ENCODE data around the gene PCOLCE2. TPM values are rescaled to one million over a fixed set of nuclear protein-coding genes. Genes with fewer than 3 reads are reported as not detected.

Gene PCOLCE2
- total RNA-seq, 2 donors from 2014 or later: 79.1 to 148 TPM

DNA sequence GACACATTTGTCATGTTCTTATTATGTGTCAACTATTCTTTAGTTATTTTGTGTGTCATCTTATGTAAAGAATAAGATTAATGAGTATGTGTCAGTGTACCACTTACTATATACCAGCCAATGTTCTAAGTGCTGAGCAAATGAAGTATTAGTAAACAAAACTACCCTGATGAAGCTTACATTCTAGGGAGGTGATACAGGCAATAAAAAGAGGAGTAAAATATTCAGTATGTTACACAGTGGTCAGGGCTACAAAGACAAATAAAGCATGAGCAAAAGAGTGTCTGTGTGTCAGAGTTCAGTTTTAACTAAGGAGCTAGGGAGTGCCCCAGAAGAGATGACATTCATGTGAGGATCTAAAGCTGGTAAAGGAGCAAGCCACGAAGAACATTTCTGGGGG lies 86.0 kb downstream of the PCOLCE2 start:
- TF ChIP-seq CTCF (IDR thresholded peaks at IDR 0.05): no peak
- no peaks in the 10 kb centered on the region for H3K4me1 ChIP-seq
- no peak overlapping the region for H3K4me3 ChIP-seq
- no peak overlapping the region for H3K27ac ChIP-seq
- no peaks in the 10 kb centered on the region for H3K27me3 ChIP-seq
- H3K36me3 ChIP-seq: peaks cover 23% of the 10 kb centered on the region
- DNase-seq (ENCODE audit: low spot score): no peak
- H3K9me3 ChIP-seq: no peaks in the 10 kb centered on the region

DNA sequence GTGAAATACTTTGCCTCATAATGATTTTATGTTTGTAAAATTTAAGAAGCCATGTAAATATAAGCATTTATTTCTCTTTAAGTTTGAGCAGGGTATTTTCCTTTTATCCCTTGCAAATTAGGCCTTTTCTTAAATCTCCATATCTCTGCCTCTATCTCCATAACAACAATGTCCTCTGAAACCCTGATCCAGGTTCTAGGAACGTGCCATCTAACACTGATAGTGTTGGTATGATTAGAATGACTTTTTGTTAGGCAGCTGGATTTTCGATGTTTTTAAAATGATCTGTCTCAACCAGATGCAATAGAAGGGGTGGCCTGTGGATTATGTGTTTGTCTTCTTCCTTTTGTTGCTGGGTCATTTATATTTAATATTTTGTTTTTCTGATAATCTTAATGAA lies 87.1 kb downstream of the PCOLCE2 start:
- no peak for TF ChIP-seq CTCF (IDR thresholded peaks at IDR 0.05)
- Histone ChIP-seq H3K9me3 (no peaks in the 10 kb centered on the region), H3K4me3 (no peak overlapping the region), H3K27ac (no peak overlapping the region), H3K36me3 (peaks cover 19% of the 10 kb centered on the region), H3K27me3 (no peaks in the 10 kb centered on the region), H3K4me1 (no peaks in the 10 kb centered on the region)
- no peak for DNase-seq (ENCODE audit: low spot score)

DNA sequence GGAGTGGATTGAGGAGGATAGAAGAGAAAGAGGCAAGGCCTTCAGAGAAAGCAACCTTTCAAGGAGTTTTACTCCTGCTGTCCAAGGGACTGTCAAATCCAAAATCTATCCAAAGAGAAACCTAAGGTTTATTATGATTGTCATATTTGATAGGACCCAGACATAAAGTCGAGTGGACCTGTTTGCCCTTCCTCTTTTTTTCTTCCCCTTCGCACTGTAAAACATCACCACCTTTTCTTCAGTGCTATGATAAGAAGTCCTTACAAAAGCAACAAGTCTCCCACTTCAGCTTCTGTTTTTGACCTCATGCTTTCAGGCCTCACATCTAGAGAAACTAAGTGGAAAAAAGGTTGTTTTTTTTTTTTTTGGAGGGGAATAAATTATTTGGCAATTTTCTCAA lies 92.1 kb downstream of the PCOLCE2 start:
- Histone ChIP-seq H3K27me3 (no peaks in the 10 kb centered on the region), H3K4me1 (no peaks in the 10 kb centered on the region)

DNA sequence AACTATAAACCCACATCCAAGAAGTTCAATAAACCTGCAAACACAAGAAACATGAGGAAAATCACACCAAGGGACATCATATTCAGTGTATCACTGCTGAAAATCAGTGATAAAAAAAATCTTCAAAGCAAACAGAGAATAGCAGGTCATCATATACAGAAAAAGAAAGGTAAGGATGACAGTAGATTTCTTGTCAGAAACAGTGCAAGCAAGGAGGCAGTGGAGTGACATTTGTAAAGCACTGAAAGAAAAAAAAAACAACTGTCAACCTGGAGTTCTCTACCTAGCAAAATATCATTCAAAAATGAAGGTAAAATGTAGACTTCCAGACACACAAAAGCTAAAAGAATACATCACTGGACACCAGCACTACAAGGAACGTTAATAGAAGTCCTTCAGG lies 93.6 kb downstream of the PCOLCE2 start:
- no peaks in the 10 kb centered on the region for H3K9me3 ChIP-seq
- no peak overlapping the region for H3K4me3 ChIP-seq
- no peak for DNase-seq (ENCODE audit: low spot score)
- no peaks in the 10 kb centered on the region for H3K27me3 ChIP-seq
- H3K27ac ChIP-seq: no peak overlapping the region
- TF ChIP-seq CTCF (IDR thresholded peaks at IDR 0.05): no peak
- no peaks in the 10 kb centered on the region for H3K36me3 ChIP-seq
- H3K4me1 ChIP-seq: no peaks in the 10 kb centered on the region

More for the DNA sequence above, 92.1 kb downstream of the PCOLCE2 start:
- DNase-seq (ENCODE audit: low spot score): no peak
- H3K27ac ChIP-seq: no peak overlapping the region
- no peak overlapping the region for H3K4me3 ChIP-seq
- no peak for TF ChIP-seq CTCF (IDR thresholded peaks at IDR 0.05)
- no peaks in the 10 kb centered on the region for H3K9me3 ChIP-seq
- no peaks in the 10 kb centered on the region for H3K36me3 ChIP-seq

DNA sequence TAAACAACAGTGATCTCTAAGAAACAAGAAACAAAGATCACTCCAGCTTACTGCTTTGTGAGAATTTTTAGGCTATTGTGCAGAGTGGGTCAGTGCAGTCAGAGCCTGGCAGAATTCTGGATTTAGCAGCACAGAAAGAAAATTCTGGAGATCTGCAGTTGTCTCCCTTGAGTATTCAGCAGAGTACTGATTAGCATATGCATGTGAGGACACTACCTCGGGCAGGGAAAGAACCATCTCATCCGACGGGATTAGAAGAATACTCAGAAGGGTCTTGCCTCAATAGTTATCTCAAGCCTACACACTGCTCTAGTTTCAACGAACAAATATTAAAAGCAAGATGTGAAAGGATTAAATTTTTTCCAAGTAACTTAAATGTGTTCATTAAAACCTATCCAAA lies 94.4 kb downstream of the PCOLCE2 start:
- Histone ChIP-seq H3K27ac (no peak overlapping the region), H3K9me3 (no peaks in the 10 kb centered on the region), H3K4me3 (no peak overlapping the region), H3K36me3 (no peaks in the 10 kb centered on the region), H3K27me3 (no peaks in the 10 kb centered on the region), H3K4me1 (no peaks in the 10 kb centered on the region)
- no peak for DNase-seq (ENCODE audit: low spot score)
- TF ChIP-seq CTCF (IDR thresholded peaks at IDR 0.05): no peak

- Histone ChIP-seq H3K4me1 (no peaks in the 10 kb centered on the region), H3K9me3 (no peaks in the 10 kb centered on the region)
- no peak for TF ChIP-seq CTCF (IDR thresholded peaks at IDR 0.05)
These were observed 101.2 kb downstream of the PCOLCE2 start for GRCh38 chr3:142787719-142788118.

More at GRCh38 chr3:142787719-142788118, 101.2 kb downstream of the PCOLCE2 start:
- no peaks in the 10 kb centered on the region for H3K27me3 ChIP-seq
- DNase-seq (ENCODE audit: low spot score): no peak
- H3K4me3 ChIP-seq: no peak overlapping the region
- H3K36me3 ChIP-seq: peaks cover 16% of the 10 kb centered on the region
- H3K27ac ChIP-seq: no peak overlapping the region

Measured in right atrium auricular region (tissue), 2 donors.